Thyroid gland (tissue), 4 donors: ENCODE results near the gene NKX1-2. TPM values are rescaled to one million over a fixed set of nuclear protein-coding genes. Genes with fewer than 3 reads are reported as not detected.

ENCODE experiments used
- DNase-seq, 2 donors: peaks; one replicate each; pipeline ENCODE4 v3.0.0-alpha.2; 2019
- H3K27ac ChIP-seq, 3 donors: fragments of 200-600 bp; sonication (generic); 1 replicate in 2 of 3; 2 replicates in 1 of 3; pipeline ENCODE4 v1.5.1; 2016 to 2019; ENCODE audit warnings: mild to moderate bottlenecking in 1 of 3, moderate library complexity in 1 of 3
- H3K27me3 ChIP-seq: fragments of 200-600 bp; sonication (generic); one replicate; pipeline ENCODE4 v1.5.1; 2019
- H3K36me3 ChIP-seq, 2 donors: fragments of 200-600 bp; sonication (generic); one replicate each; pipeline ENCODE4 v1.5.1; 2016 to 2019
- H3K4me1 ChIP-seq, 2 donors: fragments of 200-600 bp; sonication (generic); one replicate each; pipeline ENCODE4 v1.5.1; 2017 to 2019
- H3K4me3 ChIP-seq, 3 donors: fragments of 200-600 bp; sonication (generic); replicated peaks in 1 of 3; 1 replicate in 2 of 3; 2 replicates in 1 of 3; pipeline ENCODE4 v1.5.1; 2016; ENCODE audit warnings: mild to moderate bottlenecking in 1 of 3
- H3K9me3 ChIP-seq: fragments of 200-600 bp; sonication (generic); one replicate; pipeline ENCODE4 v1.5.1; 2017
- CTCF ChIP-seq, 6 experiments: fragments of 200-600 bp in 3 of 6; fragments of 450-650 bp in 3 of 6; sonication (generic) in 3 of 6; IDR thresholded peaks; one replicate each; pipeline ENCODE4 v1.5.1; 2016 to 2019; ENCODE audit warnings: antibody characterized with exemption in 6 of 6, mild to moderate bottlenecking in 2 of 6, inconsistent platforms in 1 of 6, moderate library complexity in 1 of 6
- POLR2A ChIP-seq, 2 donors: fragments of 450-650 bp; IDR thresholded peaks; one replicate each; pipeline ENCODE4 v1.6.1; 2017; ENCODE audit warnings: antibody characterized with exemption in 2 of 2, mild to moderate bottlenecking in 2 of 2, moderate library complexity in 1 of 2
- WGBS, 2 donors: methylation state at CpG; one replicate each; pipeline ENCODE4 v1.1.5; 2017; 5-methylcytosine and 5-hydroxymethylcytosine counted together
- intact Hi-C: fragments of 100-400 bp; cut with DNase I; formaldehyde crosslinking; loops from one replicate; pipeline ENCODE4 v1.15.1; 2023
- total RNA-seq, 4 donors: library from RNA; depleted of rRNA; stranded (reverse); fragments of >200 nt; gene quantifications; one replicate each; pipeline ENCODE4 v1.2.3, GENCODE V29; 2016

NKX1-2 gene
- total RNA-seq, 4 donors from 2014 or later = not detected

GRCh38 chr10:124408357-124408756 is 41.5 kb downstream of the NKX1-2 start:
- peaks cover 13 to 19% of the 10 kb centered on the region in 2 donors for H3K36me3 ChIP-seq
- 99 to 100% methylated on average over 2 of the region's 2 CpGs for WGBS, 2 donors

GRCh38 chr10:124407456-124407855 is 42.4 kb downstream of the NKX1-2 start:
- intact Hi-C loops = no loop called here
- Histone ChIP-seq H3K4me1 (peaks cover 0 to 3% of the 10 kb centered on the region in 2 donors), H3K9me3 (no peaks in the 10 kb centered on the region), H3K27me3 (no peaks in the 10 kb centered on the region), H3K4me3 (no peak overlapping the region), H3K36me3 (peaks cover 16 to 24% of the 10 kb centered on the region in 2 donors), H3K27ac (no peak overlapping the region)
- 94 to 98% methylated on average over 2 of the region's 2 CpGs for WGBS, 2 donors
- DNase-seq = no peak
- TF ChIP-seq CTCF (IDR thresholded peaks at IDR 0.05) (no peak), POLR2A (IDR thresholded peaks at IDR 0.05) (no peak)

More at GRCh38 chr10:124408357-124408756, 41.5 kb downstream of the NKX1-2 start:
- Histone ChIP-seq H3K9me3 (no peaks in the 10 kb centered on the region), H3K27me3 (no peaks in the 10 kb centered on the region), H3K4me1 (peaks cover 0 to 2% of the 10 kb centered on the region in 2 donors), H3K4me3 (no peak overlapping the region), H3K27ac (no peak overlapping the region)
- TF ChIP-seq CTCF (IDR thresholded peaks at IDR 0.05) (no peak), POLR2A (IDR thresholded peaks at IDR 0.05) (no peak)
- DNase-seq = no peak
- intact Hi-C loops = no loop called here

GRCh38 chr10:124403548-124403947 is 46.3 kb downstream of the NKX1-2 start:
- Histone ChIP-seq H3K4me3 (no peak overlapping the region), H3K4me1 (peaks cover 0 to 3% of the 10 kb centered on the region in 2 donors), H3K27ac (no peak overlapping the region), H3K36me3 (peaks cover 44% of the 10 kb centered on the region in 2 donors), H3K9me3 (no peaks in the 10 kb centered on the region), H3K27me3 (no peaks in the 10 kb centered on the region)
- DNase-seq = peak in 1 of 2 donors; percentile 14
- WGBS, 2 donors = 65 to 70% methylated on average over 8 of the region's 8 CpGs
- TF ChIP-seq CTCF (IDR thresholded peaks at IDR 0.05) (peak in 5 of 6 experiments; percentile 25 to 64 (median 57)), POLR2A (IDR thresholded peaks at IDR 0.05) (no peak)
- intact Hi-C loops = no loop called here

- WGBS, 2 donors = 75 to 90% methylated on average over 2 of the region's 2 CpGs
- TF ChIP-seq CTCF (IDR thresholded peaks at IDR 0.05) (no peak), POLR2A (IDR thresholded peaks at IDR 0.05) (no peak)
- intact Hi-C loops = no loop called here
- H3K36me3 ChIP-seq = peaks cover 48 to 50% of the 10 kb centered on the region in 2 donors
- no peak for DNase-seq
- no peaks in the 10 kb centered on the region for H3K27me3 ChIP-seq
- no peak overlapping the region for H3K27ac ChIP-seq
- H3K4me3 ChIP-seq = no peak overlapping the region
- H3K4me1 ChIP-seq = peaks cover 0 to 3% of the 10 kb centered on the region in 2 donors
- H3K9me3 ChIP-seq = no peaks in the 10 kb centered on the region
Measured at GRCh38 chr10:124402273-124402672, 47.6 kb downstream of the NKX1-2 start.

GRCh38 chr10:124401633-124402032 is 48.2 kb downstream of the NKX1-2 start:
- H3K27ac ChIP-seq = no peak overlapping the region
- 94 to 100% methylated on average over 5 of the region's 5 CpGs for WGBS, 2 donors
- peaks cover 50 to 52% of the 10 kb centered on the region in 2 donors for H3K36me3 ChIP-seq
- H3K9me3 ChIP-seq = no peaks in the 10 kb centered on the region
- no peak for DNase-seq
- no peak overlapping the region for H3K4me3 ChIP-seq
- intact Hi-C loops = no loop called here
- H3K27me3 ChIP-seq = no peaks in the 10 kb centered on the region
- peaks cover 0 to 3% of the 10 kb centered on the region in 2 donors for H3K4me1 ChIP-seq
- TF ChIP-seq POLR2A (IDR thresholded peaks at IDR 0.05) = no peak
- TF ChIP-seq CTCF (IDR thresholded peaks at IDR 0.05) = no peak

Other genes starting within 250 kb of the NKX1-2 start
- gene OAT, start 31.1 kb downstream of the NKX1-2 start, total RNA-seq = 100 to 1,000 TPM in 1 of 4 donors, 10 to 100 TPM in 3; 75.3 to 111 (median 95.8) TPM
- gene LHPP, start 11.8 kb upstream of the NKX1-2 start, total RNA-seq = 10 to 100 TPM in 3 of 4 donors, 1 to 10 TPM in 1; 8.3 to 69.9 (median 48.3) TPM